VCaP (cell line): ENCODE results near the gene EXOSC6.
"Not testable (repeated sequence)": the region's sequence is repeated elsewhere in the genome, so short reads cannot be mapped to it uniquely, and the experiment has no call there.

Experiments
- H3K27ac ChIP-seq: fragments of 450-650 bp; 2 replicates; pipeline ENCODE4 v1.5.1; 2017

The EXOSC6 gene

DNA sequence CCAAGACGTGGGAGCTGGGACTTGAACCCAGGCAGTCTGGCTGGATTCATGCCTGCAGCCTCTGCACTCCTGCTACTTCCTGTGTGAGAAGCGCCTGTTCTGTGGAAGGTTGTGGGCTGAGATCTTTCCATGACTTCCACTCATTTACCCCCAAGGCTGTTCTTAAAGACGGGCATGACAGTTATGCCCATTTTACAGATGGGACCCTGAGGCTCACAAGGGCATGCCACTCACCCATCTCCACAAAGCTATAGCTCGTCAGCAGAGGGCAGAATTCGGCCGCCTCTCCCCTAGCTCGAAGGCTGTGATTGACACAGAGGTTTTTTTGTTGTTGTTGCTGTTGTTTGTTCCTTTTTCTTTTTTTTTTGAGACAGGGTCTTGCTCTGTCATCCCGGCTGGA lies 51.7 kb downstream of the EXOSC6 start:
- H3K27ac ChIP-seq = not testable (repeated sequence)

DNA sequence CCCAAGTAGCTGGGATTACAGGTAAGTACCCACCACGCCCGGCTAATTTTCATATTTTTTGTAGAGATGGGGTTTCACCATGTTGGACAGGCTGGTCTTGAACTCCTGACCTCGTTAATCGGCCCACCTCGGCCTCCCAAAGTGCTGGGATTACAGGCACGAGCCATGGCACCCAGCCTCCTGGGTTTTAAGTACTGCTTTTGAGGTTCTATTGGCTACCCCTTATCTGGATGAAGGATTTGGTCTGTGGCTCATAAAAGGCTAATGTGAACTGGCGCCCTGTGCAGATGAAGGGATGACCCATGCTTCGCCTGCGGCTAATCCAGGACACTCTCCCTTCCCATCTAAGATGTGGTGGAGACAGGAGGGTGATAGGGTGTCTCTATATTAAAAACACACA lies 52.6 kb downstream of the EXOSC6 start:
- H3K27ac ChIP-seq = not testable (repeated sequence)

DNA sequence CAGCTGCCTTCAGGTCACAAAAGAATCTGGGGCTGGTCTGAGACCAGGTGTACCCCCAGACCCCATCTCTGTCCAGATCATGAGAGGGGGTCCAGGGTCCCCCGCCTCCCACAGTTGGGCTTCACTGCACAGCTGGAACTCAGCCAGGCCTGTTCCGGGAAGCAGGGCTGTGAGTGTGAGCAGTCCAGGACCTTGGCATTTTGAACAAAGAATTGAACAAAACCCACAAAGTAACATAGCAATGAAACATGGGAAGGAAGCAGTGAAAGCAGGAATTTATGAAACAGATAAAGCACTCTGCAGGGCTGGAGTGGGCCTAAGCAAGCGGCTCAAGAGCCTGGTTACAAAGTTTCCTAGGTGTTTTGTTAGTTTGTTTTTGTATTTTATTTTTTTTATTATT lies 53.1 kb downstream of the EXOSC6 start:
- H3K27ac ChIP-seq = not testable (repeated sequence)

DNA sequence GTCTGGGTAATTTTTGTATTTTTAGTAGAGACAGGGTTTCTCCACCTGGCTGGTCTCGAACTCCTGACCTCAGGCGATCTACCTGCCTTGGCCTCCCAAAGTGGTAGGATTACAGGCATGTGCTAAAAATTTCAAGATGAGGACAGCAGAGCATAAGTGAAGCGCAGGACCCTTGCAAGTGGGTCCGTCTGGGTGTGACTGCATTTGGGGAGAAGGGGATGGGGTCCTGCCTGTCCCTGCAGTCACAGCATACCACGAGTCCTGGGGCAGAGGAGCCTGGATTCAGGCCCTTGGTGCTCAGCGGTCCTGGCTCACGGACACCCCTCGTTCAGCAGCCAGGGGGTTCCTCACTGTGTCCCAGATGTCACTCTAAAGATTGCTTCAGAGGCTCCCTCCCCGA lies 53.5 kb downstream of the EXOSC6 start:
- H3K27ac ChIP-seq = not testable (repeated sequence)

DNA sequence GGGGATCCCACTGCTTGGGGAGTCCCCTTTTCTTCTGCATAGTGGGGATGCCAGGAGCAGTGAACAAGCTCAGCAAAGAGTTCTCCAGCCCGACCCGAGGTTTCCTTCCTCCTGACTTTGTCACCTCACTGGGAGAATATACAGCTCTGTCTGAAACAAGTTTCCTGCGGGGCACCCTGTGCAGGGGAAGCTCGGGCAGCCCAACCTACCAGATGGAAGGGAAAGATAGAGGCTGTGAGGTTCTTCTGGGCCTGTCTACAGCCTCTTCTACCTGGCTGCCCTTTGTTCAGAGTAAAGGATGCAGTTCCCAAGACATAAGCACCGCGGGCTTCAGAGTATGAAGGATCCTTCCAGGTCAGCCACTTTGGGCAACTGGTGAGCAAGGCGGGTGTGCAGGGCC lies 54.1 kb downstream of the EXOSC6 start:
- not testable (repeated sequence) for H3K27ac ChIP-seq
